GM21529 (cell line): ENCODE results near the gene UGT1A4.

Experiments
- ATAC-seq: cut with Tn5 transposase; IDR thresholded peaks from one replicate; pipeline ENCODE4 v1.9.1; 2021; ENCODE audit not compliant: unreplicated experiment

The UGT1A4 gene

GRCh38 chr2:233807966-233808935 lies 89.7 kb downstream of the UGT1A4 start:
- ATAC-seq: no peak

DNA sequence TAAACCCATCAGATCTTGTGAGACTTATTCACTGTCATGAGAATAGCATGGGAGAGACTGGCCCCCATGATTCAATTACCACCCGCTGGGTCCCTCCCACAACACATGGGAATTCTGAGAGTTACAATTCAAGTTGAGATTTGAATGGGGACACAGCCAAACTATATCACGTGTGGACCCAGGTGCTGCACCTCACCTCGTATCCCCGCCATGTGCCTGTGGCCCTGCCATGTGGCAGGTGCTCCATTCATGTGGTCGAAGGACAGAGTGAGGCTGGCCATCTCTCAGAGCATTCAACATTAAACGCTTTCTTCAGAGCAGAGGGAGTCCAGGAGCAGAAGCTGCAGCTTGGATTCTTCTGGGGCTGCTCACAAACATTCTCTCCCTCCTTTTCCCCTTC lies 91.8 kb downstream of the UGT1A4 start:
- no peak for ATAC-seq

- no peak for ATAC-seq
Measured at GRCh38 chr2:233811087-233811486, 92.6 kb downstream of the UGT1A4 start.

DNA sequence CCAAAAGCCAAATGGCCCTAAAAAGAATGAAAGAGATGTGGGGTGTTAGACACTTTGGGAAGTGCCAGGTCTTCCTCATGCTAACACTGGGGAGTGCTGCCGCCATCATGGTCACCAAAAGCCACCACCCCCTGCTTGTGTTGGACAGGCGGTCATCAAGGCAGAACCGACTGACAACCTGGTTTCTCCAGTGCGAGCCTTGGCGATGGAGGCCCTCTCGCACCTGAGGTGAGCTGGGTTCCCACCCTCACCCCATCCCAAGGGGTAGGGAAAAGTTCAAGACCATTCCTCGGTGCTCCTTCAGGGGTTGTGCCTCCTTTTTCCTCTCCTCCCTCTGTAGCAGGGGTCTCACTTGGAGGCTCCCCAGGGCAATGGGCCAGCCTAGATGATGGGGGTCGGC lies 93.2 kb downstream of the UGT1A4 start:
- no peak for ATAC-seq

DNA sequence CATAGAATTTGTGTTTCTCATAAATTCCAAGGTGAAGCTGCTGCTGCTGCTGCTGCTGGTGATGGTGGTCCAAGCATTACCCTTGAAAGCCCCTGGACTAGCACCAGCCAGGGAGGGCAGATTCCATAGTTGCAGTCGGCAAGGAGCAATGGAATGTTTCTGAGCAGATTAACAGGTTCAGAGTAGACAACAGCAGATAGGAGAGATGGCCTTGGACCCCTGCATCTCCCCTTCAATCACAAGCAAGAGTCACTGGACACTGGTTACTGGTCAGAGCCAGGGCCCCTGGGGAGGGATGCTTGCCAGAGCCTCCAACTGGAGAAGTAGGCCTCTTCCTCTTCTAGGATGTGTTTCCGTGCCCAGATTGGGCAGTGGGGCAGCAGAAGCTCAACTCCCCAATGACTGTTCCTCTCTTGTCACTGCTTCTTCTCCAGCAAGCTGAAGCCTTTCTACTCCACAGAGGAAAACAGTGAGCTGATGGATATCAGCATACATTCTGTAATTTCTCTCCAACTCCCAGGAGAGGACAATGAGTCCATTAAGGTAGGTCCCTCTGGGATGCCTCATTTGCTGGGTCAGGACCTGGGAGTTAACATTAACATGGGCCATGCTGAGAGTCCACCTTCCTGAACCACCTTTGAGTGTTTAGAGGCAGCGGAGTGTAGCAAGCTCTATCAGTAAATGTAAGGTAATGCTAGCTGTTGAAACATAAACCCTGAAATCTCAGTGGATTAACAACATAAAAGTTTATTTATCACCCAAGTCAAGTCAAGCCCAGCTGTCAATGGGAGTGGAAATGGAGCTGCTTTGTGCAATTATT lies 94.9 kb downstream of the UGT1A4 start:
- no peak for ATAC-seq

DNA sequence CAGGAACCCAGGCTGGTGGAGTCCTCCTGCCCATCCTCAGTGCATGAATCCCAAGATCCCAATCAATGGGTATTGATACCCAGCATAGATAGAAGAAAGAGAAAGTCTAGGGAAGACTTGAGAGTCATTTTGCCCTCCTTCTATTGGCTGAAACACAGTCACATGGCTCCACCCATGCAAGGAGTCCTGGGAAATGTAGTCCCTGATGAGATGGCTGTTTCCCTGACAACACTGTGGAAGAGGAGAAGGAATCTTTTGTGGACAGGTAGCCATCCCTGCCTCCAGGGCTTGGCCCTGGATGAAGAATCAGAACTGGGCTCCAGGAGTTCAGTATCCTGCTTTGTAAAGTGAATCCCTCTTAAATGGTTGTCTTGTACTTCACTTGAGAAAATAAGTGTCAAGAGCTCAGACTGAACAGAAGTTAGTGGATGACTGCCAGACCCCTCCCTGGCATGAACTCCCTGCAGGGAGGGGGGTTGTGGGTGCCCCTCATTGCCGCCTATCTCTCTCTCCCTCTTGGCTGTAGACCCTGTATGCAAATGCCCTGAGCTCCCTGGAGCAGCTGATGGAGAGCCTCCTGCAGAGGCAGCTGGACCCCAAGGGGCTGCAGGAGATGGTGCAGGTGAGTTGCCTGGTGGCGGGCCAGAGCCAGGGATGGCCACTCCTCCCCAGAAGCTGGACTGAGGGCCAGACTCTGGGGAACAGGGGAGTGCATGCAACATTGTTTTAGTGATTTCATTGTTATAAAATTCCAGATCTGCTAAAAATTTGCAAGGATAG lies 95.7 kb downstream of the UGT1A4 start:
- ATAC-seq: no peak

GRCh38 chr2:233815861-233816260 lies 97.3 kb downstream of the UGT1A4 start:
- no peak for ATAC-seq

DNA sequence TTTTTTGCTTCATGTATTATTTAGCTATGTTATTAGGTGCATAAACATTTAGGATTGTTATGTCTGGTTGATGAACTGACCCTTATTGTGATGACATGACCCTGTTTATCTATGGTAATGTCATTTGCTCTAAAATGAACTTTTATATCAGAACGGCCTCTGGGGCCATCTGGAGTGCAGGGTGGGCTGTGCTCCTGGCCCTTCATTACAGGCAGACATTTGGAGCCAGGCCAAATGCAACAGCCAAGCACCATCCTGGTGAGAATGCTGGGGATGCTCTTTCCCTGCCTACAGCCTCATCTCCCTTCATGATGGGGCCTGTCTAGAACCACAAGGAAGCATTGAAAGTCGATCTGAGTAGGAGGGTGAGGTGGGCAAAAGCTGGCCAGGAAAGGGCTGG lies 97.8 kb downstream of the UGT1A4 start:
- ATAC-seq: no peak

- no peak for ATAC-seq
Measured at GRCh38 chr2:233816771-233817170, 98.2 kb downstream of the UGT1A4 start.

GRCh38 chr2:233817361-233817911 lies 98.9 kb downstream of the UGT1A4 start:
- ATAC-seq: no peak

DNA sequence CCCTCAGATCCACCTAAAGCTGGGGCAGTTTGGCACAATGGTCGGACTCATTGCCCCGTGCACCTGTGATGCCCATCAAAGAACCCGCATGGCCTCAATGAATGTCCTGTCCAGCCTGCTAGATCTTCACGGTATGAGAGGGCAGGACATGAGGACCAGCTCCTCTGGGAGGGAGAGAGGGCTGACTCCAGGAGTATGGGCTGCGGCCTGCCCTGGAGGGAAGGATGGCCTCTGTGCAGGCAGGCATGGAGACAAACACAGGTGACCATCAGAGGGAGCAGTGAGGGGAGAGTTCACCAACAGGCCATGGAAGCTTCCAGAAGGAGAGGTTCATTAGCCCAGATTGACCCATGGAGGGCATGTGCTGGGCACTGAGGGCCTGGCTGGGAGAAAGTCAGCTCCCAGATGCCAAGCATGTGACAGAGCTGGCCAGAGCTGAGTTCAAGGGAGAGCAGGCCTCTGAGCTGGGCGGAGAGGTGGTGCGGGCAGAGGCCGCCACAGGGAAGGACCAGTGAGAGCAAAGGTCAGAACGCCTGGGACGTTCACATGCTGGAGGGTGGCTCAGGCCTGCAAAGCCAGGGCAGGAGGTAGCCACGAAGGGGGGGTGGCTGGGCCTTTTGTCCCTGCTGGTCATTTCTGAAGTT lies 99.6 kb downstream of the UGT1A4 start:
- ATAC-seq: no peak

DNA sequence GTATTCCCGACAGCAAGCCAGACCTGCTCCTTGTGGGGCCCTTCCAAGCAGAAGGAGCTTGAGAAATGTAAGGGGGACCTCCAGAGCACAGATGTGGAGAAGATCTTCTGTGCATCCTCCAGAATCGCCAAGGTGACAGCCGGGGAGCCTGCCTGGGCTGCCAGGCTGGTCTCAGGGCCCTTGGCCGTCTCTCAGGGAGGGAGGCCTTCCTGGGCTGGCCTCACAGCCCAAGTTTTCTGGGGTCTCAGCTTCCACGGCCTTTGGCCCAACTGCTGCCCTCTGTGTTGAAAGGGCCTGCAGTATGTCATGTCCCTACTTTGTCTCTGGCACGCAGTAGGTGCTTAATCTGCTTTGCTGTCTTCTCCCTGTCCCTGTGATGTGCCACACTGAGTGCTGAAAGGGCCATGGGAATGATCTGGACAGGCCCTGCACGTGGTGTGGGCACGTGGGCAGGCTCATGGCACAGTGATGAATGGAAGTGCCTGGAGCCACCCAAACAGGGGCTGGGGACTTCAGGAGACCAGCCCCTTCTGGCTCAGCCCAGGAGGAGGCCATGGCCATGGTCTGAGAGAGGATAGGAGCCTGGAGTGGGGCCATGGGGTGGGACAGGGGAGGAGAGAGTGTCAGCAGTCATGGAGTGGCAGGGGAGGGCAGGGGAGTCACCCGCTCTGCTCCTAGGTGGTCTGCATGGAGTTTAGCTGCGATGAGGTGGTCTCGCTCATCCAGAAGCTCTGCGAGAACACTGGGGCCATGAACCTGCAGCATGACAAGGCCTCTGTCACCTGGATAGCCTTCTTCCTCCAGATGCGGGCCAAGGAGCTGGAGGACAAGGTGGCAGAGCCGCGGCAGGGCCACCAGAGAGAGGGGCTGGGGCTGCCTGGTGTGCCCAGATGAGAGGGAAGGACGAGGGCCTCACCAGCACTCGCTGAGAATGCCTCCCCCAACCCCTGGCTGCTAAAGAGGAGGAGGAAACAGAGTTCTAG lies 100.4 kb downstream of the UGT1A4 start:
- no peak for ATAC-seq

GRCh38 chr2:233819884-233820773 lies 101.6 kb downstream of the UGT1A4 start:
- no peak for ATAC-seq

GRCh38 chr2:233820774-233821105 lies 102.2 kb downstream of the UGT1A4 start:
- ATAC-seq: no peak

- ATAC-seq: no peak
Measured at GRCh38 chr2:233821196-233821595, 102.7 kb downstream of the UGT1A4 start.

GRCh38 chr2:233821709-233822100 lies 103.2 kb downstream of the UGT1A4 start:
- ATAC-seq: no peak

- ATAC-seq: no peak
Measured at GRCh38 chr2:233822101-233822771, 103.7 kb downstream of the UGT1A4 start.
